Fibroblast of villous mesenchyme (primary cell): ENCODE measurements around the gene CACNA1D. TPM values are rescaled to one million over a fixed set of nuclear protein-coding genes. Genes with fewer than 3 reads are reported as not detected.
A peak's percentile ranks its signal among the peaks of the same experiment; 100 is the strongest.

Experiments
- DNase-seq: peaks from one replicate; pipeline ENCODE4 v3.0.0-alpha.2; 2010; ENCODE audit warnings: low read depth
- H3K4me3 ChIP-seq: 2 replicates; pipeline ENCODE4 v1.5.1; 2011; ENCODE audit warnings: low read depth, mild to moderate bottlenecking, low read length
- CTCF ChIP-seq: IDR thresholded peaks from 2 replicates; pipeline ENCODE4 v1.5.1; 2012; ENCODE audit warnings: low read depth, mild to moderate bottlenecking, low read length; ENCODE audit not compliant: insufficient read depth
- total RNA-seq: library from RNA; depleted of rRNA; stranded (reverse); fragments of >200 nt; gene quantifications from 2 replicates; pipeline ENCODE4 v1.2.3, GENCODE V29; 2012

The CACNA1D gene
- total RNA-seq, 1 donor: not detected

GRCh38 chr3:53486961-53487654, 7.3 kb upstream of the CACNA1D start:
- no peak for DNase-seq
- peak; percentile 20 for TF ChIP-seq CTCF
- H3K4me3 ChIP-seq: no peak overlapping the region

GRCh38 chr3:53489386-53489785, 5.0 kb upstream of the CACNA1D start:
- DNase-seq: no peak
- H3K4me3 ChIP-seq: no peak overlapping the region
- no peak for TF ChIP-seq CTCF

- no peak for DNase-seq
- no peak for TF ChIP-seq CTCF
- no peak overlapping the region for H3K4me3 ChIP-seq
Measured at GRCh38 chr3:53489787-53490458, 4.5 kb upstream of the CACNA1D start.

DNA sequence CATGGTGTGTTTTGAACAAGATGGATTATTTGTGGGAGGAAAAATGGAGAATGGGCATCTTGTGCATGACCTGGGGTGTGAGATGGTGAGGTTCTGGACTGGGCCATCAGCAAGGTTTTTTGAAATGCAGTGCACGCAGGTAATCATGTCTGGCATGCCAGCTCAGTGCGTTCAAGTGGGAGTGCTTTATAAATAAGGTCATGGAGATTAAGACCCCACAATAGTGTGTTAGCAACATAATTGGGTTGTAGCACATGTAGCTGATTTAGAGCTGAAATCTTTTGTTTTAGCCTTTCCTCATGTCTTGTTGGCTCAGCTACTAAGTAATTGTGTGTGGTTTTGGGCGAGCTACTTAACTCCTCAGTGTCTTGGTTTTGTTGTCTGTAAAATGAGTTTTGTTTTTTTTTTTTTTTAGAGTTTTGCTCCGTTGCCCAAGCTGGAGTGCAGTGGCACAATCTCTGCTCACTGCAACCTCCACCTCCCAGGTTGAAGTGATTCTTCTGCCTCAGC, 3.9 kb upstream of the CACNA1D start:
- no peak for DNase-seq
- no peak for TF ChIP-seq CTCF
- H3K4me3 ChIP-seq: no peak overlapping the region

- no peak for TF ChIP-seq CTCF
- DNase-seq: no peak
- H3K4me3 ChIP-seq: no peak overlapping the region
Measured at GRCh38 chr3:53491276-53491675, 3.1 kb upstream of the CACNA1D start.

DNA sequence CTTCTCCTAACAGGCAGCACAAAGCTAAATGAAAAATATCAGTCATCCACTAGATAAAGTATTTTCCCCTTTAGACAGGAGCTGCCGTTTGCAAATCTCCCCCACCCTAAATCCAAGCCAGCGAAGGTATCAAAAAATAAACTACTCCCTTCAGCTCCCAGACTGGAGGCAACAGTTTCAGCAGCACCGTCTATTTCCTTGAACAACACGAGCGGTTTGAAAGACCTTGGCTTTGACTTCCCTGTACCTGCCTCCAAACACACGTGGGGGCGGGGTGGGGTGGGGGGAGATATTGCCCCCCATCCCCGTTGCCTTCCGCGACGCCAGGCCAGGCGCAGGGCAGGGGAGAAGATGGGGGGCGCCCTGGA, 832 bp upstream of the CACNA1D start:
- no peak for TF ChIP-seq CTCF
- H3K4me3 ChIP-seq: no peak overlapping the region
- DNase-seq: no peak

DNA sequence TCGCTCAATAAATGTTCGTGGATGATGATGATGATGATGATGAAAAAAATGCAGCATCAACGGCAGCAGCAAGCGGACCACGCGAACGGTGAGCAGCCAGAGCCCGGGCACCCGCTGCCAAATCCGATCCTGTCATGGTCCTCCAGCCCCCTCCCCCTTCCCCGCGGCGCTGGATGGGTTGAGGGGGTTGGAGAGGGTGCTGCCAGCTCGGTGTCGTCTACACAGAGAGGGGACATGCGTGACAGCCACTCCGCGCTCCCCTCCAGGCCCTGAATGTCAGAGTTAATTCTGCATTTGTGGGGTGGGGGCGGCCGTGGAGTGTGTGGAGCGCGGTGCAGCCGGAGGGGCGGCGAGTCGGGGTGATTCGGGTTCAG, 722 bp downstream of the CACNA1D start:
- no peak overlapping the region for H3K4me3 ChIP-seq
- DNase-seq: no peak
- TF ChIP-seq CTCF: no peak
